H1 (cell line): Measurements from ENCODE around the gene CYP2J2. TPM values are rescaled to one million over a fixed set of nuclear protein-coding genes. Genes with fewer than 3 reads are reported as not detected.

ENCODE experiments used
- CTCF ChIA-PET: fragments of 300-600 bp; sonication (Branson Sonifier 250); formaldehyde crosslinking; loops from one replicate; lab custom pipeline; 2021; ENCODE audit not compliant: partially characterized antibody; lab: Charles Lee
- POLR2A ChIA-PET: fragments of 300-600 bp; sonication (Branson Sonifier 250); formaldehyde crosslinking; loops from one replicate; lab custom pipeline; 2021; ENCODE audit warnings: inconsistent platforms; ENCODE audit not compliant: partially characterized antibody; lab: Charles Lee
- DNase-seq, 2 experiments: peaks; one replicate each; pipeline versions ENCODE4 v3.0.0 to v3.0.0-alpha.2; 2010 to 2022; ENCODE audit warnings: low spot score in 2 of 2, low read depth in 1 of 2, mixed read lengths in 1 of 2
- FAIRE-seq: peaks from 2 replicates; lab custom pipeline; 2011; peaks lifted over from hg19 to GRCh38; lab: Jason Lieb, UNC
- H2AFZ ChIP-seq: 2 replicates; pipeline ENCODE4 v1.8.1; 2012; ENCODE audit warnings: low read length, inconsistent platforms
- H2AK5ac ChIP-seq: 2 replicates; pipeline ENCODE4 v1.6.1; 2013; ENCODE audit warnings: low read depth, low read length
- H2BK120ac ChIP-seq: replicated peaks from 2 replicates; pipeline ENCODE3; 2013; ENCODE audit warnings: low read depth, low read length, inconsistent platforms
- H2BK12ac ChIP-seq: 2 replicates; pipeline ENCODE4 v1.6.1; 2013; ENCODE audit warnings: low read depth, low read length
- H2BK15ac ChIP-seq: 2 replicates; pipeline ENCODE4 v1.6.1; 2013; ENCODE audit warnings: low read length
- H2BK20ac ChIP-seq: 2 replicates; pipeline ENCODE4 v1.6.1; 2013; ENCODE audit warnings: low read length
- H2BK5ac ChIP-seq: 2 replicates; pipeline ENCODE4 v1.6.1; 2013; ENCODE audit warnings: low read depth, low read length
- H3K14ac ChIP-seq: 2 replicates; pipeline ENCODE4 v1.6.1; 2013; ENCODE audit warnings: inconsistent platforms; ENCODE audit not compliant: insufficient read length
- H3K18ac ChIP-seq: 2 replicates; pipeline ENCODE4 v1.6.1; 2013; ENCODE audit warnings: low read length; ENCODE audit errors: extremely low read depth
- H3K23ac ChIP-seq: 2 replicates; pipeline ENCODE4 v1.6.1; 2013; ENCODE audit warnings: inconsistent platforms; ENCODE audit not compliant: insufficient read length
- H3K23me2 ChIP-seq: 2 replicates; pipeline ENCODE4 v1.6.1; 2013; ENCODE audit warnings: low read depth, low read length
- H3K27ac ChIP-seq: 2 replicates; pipeline ENCODE4 v1.6.1; 2011; ENCODE audit warnings: low read depth, low read length, inconsistent platforms
- H3K27me3 ChIP-seq, 4 experiments: replicated peaks in 1 of 4; 1 replicate in 1 of 4; 2 replicates in 3 of 4; pipeline versions ENCODE4 v1.6.1 to v1.8.1; 2011 to 2013; ENCODE audit warnings: low read length in 3 of 4, mild to moderate bottlenecking in 3 of 4, inconsistent platforms in 2 of 4, mixed read lengths in 2 of 4, moderate library complexity in 1 of 4; ENCODE audit not compliant: control insufficient read depth in 3 of 4, insufficient read depth in 3 of 4; ENCODE audit errors: extremely low read depth in 1 of 4
- H3K36me3 ChIP-seq, 4 experiments: 2 replicates each; pipeline versions ENCODE4 v1.6.1 to v1.8.1; 2011 to 2013; ENCODE audit warnings: mild to moderate bottlenecking in 4 of 4, low read length in 3 of 4, moderate library complexity in 2 of 4, control low read depth in 1 of 4, inconsistent platforms in 1 of 4; ENCODE audit not compliant: insufficient read depth in 4 of 4, control insufficient read depth in 2 of 4
- H3K4ac ChIP-seq: replicated peaks from 2 replicates; pipeline ENCODE3; 2013; ENCODE audit warnings: low read length, low read depth, mixed read lengths, inconsistent platforms; ENCODE audit not compliant: insufficient read length
- H3K4me1 ChIP-seq, 4 experiments: replicated peaks in 1 of 4; 1 replicate in 1 of 4; 2 replicates in 3 of 4; pipeline versions ENCODE4 v1.6.1 to v1.8.1; 2011 to 2013; ENCODE audit warnings: low read length in 3 of 4, inconsistent platforms in 2 of 4, mixed read lengths in 1 of 4; ENCODE audit not compliant: insufficient read depth in 4 of 4, control insufficient read depth in 3 of 4
- H3K4me2 ChIP-seq, 2 experiments: 2 replicates each; pipeline versions ENCODE4 v1.6.1 to v1.8.1; 2011 to 2013; ENCODE audit warnings: low read depth in 2 of 2, low read length in 2 of 2, control low read depth in 1 of 2, inconsistent platforms in 1 of 2, mild to moderate bottlenecking in 1 of 2; ENCODE audit not compliant: insufficient read depth in 1 of 2
- H3K4me3 ChIP-seq, 4 experiments: fragments of 200-600, 300-600 bp in 1 of 4; sonication (generic), shearing (Covaris generic), sonication (Bioruptor Twin) in 1 of 4; 2 replicates each; pipeline versions ENCODE4 v1.5.1 to v1.8.1; 2011 to 2016; ENCODE audit warnings: low read length in 4 of 4, low read depth in 3 of 4, control low read depth in 2 of 4, inconsistent platforms in 2 of 4, mild to moderate bottlenecking in 2 of 4, mixed read lengths in 1 of 4, moderate library complexity in 1 of 4; ENCODE audit not compliant: insufficient read depth in 2 of 4; ENCODE audit errors: extremely low read depth in 1 of 4
- H3K56ac ChIP-seq: replicated peaks from 2 replicates; pipeline ENCODE3; 2013; ENCODE audit warnings: low read depth, mild to moderate bottlenecking, mixed read lengths, low read length, inconsistent platforms; ENCODE audit not compliant: insufficient read length
- H3K79me1 ChIP-seq: 2 replicates; pipeline ENCODE4 v1.6.1; 2013; ENCODE audit warnings: low read depth, low read length, control low read depth
- H3K79me2 ChIP-seq, 2 experiments: 2 replicates each; pipeline versions ENCODE4 v1.6.1 to v1.8.1; 2012 to 2013; ENCODE audit warnings: low read length in 2 of 2, mild to moderate bottlenecking in 2 of 2, inconsistent platforms in 1 of 2; ENCODE audit not compliant: insufficient read depth in 2 of 2, control insufficient read depth in 1 of 2
- H3K9ac ChIP-seq, 4 experiments: replicated peaks in 1 of 4; 1 replicate in 1 of 4; 2 replicates in 3 of 4; pipeline versions ENCODE4 v1.6.1 to v1.8.1; 2011 to 2013; ENCODE audit warnings: low read depth in 3 of 4, low read length in 3 of 4, control low read depth in 2 of 4, mild to moderate bottlenecking in 2 of 4, moderate library complexity in 2 of 4, inconsistent platforms in 1 of 4; ENCODE audit errors: extremely low read depth in 1 of 4
- H3K9me3 ChIP-seq, 2 experiments: 2 replicates each; pipeline versions ENCODE4 v1.6.1 to v1.8.1; 2012 to 2013; ENCODE audit warnings: mild to moderate bottlenecking in 2 of 2, moderate library complexity in 2 of 2, control low read depth in 1 of 2, inconsistent platforms in 1 of 2, low read depth in 1 of 2, low read length in 1 of 2, mixed read lengths in 1 of 2; ENCODE audit not compliant: insufficient read depth in 2 of 2
- H4K20me1 ChIP-seq, 2 experiments: replicated peaks in 1 of 2; 2 replicates each; pipeline versions ENCODE3 to v1.8.1; 2011 to 2013; ENCODE audit warnings: inconsistent platforms in 2 of 2, low read length in 2 of 2, mild to moderate bottlenecking in 1 of 2; ENCODE audit not compliant: insufficient read depth in 2 of 2, control insufficient read depth in 1 of 2
- H4K5ac ChIP-seq: 2 replicates; pipeline ENCODE4 v1.6.1; 2013; ENCODE audit warnings: low read length, low read depth, mixed read lengths, inconsistent platforms; ENCODE audit not compliant: insufficient read length
- H4K8ac ChIP-seq: 2 replicates; pipeline ENCODE4 v1.8.0; 2013; ENCODE audit warnings: mild to moderate bottlenecking, moderate library complexity, low read length, inconsistent platforms; ENCODE audit not compliant: insufficient read depth; ENCODE audit errors: extremely low read depth
- H4K91ac ChIP-seq: replicated peaks from 2 replicates; pipeline ENCODE3; 2013; ENCODE audit warnings: low read length, mixed read lengths, inconsistent platforms; ENCODE audit not compliant: insufficient read length
- ASH2L ChIP-seq: fragments of 200-600, 300-600 bp; sonication (generic); IDR thresholded peaks from one replicate; pipeline ENCODE4 v1.7.1; 2017; ENCODE audit warnings: low read length
- BRCA1 ChIP-seq: IDR thresholded peaks from 2 replicates; pipeline ENCODE4 v1.6.1; 2012; ENCODE audit warnings: low read depth, low read length, improper control_type of control experiment
- CTBP2 ChIP-seq: IDR thresholded peaks from 2 replicates; pipeline ENCODE4 v1.7.0; 2011; ENCODE audit warnings: borderline replicate concordance, mild to moderate bottlenecking, moderate library complexity, mixed read lengths, low read length; ENCODE audit not compliant: insufficient read depth, insufficient read length
- EGR1 ChIP-seq: IDR thresholded peaks from 2 replicates; pipeline ENCODE4 v1.6.1; 2011; ENCODE audit warnings: low read depth, low read length, borderline replicate concordance
- KDM4A ChIP-seq: IDR thresholded peaks from one replicate; pipeline ENCODE4 v1.7.1; 2012; ENCODE audit warnings: low read depth, mild to moderate bottlenecking, moderate library complexity, low read length, inconsistent platforms; ENCODE audit not compliant: severe bottlenecking
- KDM5A ChIP-seq: fragments of 200-600 bp; IDR thresholded peaks from 2 replicates; pipeline ENCODE4 v1.7.1; 2012; ENCODE audit warnings: mild to moderate bottlenecking, low read length, inconsistent platforms, mixed read lengths
- NRF1 ChIP-seq: IDR thresholded peaks from 2 replicates; pipeline ENCODE4 v1.6.1; 2011; ENCODE audit warnings: mild to moderate bottlenecking, low read depth, low read length, improper control_type of control experiment
- POLR2A ChIP-seq, 2 experiments: IDR thresholded peaks; 1 replicate in 1 of 2; 2 replicates in 1 of 2; pipeline ENCODE4 v1.6.1; 2011; ENCODE audit warnings: low read depth in 2 of 2, low read length in 2 of 2, mild to moderate bottlenecking in 2 of 2; ENCODE audit errors: control extremely low read depth in 1 of 2
- POLR2AphosphoS5 ChIP-seq: IDR thresholded peaks from 2 replicates; pipeline ENCODE4 v1.6.1; 2011; ENCODE audit warnings: low read depth, low read length
- RNF2 ChIP-seq: fragments of 200-900, 300-1000 bp; sonication (generic); IDR thresholded peaks from 2 replicates; pipeline ENCODE4 v1.7.1; 2016; ENCODE audit warnings: borderline replicate concordance, low read depth, mild to moderate bottlenecking, antibody characterized with exemption, low read length; ENCODE audit not compliant: poor library complexity, severe bottlenecking; ENCODE audit errors: missing control alignments
- RXRA ChIP-seq: IDR thresholded peaks from 2 replicates; pipeline ENCODE4 v1.6.1; 2011; ENCODE audit warnings: low read depth, mild to moderate bottlenecking, low read length, moderate library complexity; ENCODE audit not compliant: insufficient read depth
- TAF1 ChIP-seq: IDR thresholded peaks from 2 replicates; pipeline ENCODE4 v1.6.1; 2011; ENCODE audit warnings: mild to moderate bottlenecking, low read depth, low read length
- TBP ChIP-seq: IDR thresholded peaks from 2 replicates; pipeline ENCODE4 v1.6.1; 2011; ENCODE audit warnings: low read depth, low read length, improper control_type of control experiment
- TEAD4 ChIP-seq: IDR thresholded peaks from 2 replicates; pipeline ENCODE4 v1.6.1; 2012; ENCODE audit warnings: low read depth, low read length, inconsistent platforms, mixed read lengths
- WGBS, 2 experiments: shearing (Covaris generic) in 1 of 2; methylation state at CpG; one replicate each; pipeline versions ENCODE4 v1.1.6 to v1.1.7; 2013 to 2015; ENCODE audit warnings: low lambda C conversion rate in 2 of 2, mixed read lengths in 2 of 2, inconsistent platforms in 1 of 2, low coverage in 1 of 2, missing lambda C conversion rate in 1 of 2; ENCODE audit not compliant: insufficient replicate concordance in 2 of 2, insufficient coverage in 1 of 2, insufficient read length in 1 of 2; ENCODE audit errors: extremely low coverage in 1 of 2, missing lambda C conversion rate in 1 of 2; 5-methylcytosine and 5-hydroxymethylcytosine counted together
- polyA plus RNA-seq, 7 experiments: library from polyadenylated mRNA; depleted of rRNA in 3 of 7; stranded (reverse) in 5 of 7; unstranded in 2 of 7; fragments of >200 nt in 5 of 7; fragments of 200-250 nt in 2 of 7; gene quantifications; 1 replicate in 5 of 7; 2 replicates in 1 of 7; 4 replicates in 1 of 7; pipeline versions ENCODE4 v1.2.1 to v1.2.3, GENCODE V29; 2011 to 2013; ENCODE audit warnings: missing spikeins in 2 of 7, mixed read lengths in 2 of 7
- total RNA-seq: library from RNA; stranded (reverse); fragmentation: NEBNext Ultra II Directional; extraction: Animal tissue kit (Norgen Biotek cat#: 25700); gene quantifications from 2 replicates; pipeline ENCODE4 v1.2.1, GENCODE V29; 2021
- TF ChIP-seq, protein P1 (sequence below): IDR thresholded peaks from 2 replicates; pipeline ENCODE4 v1.6.1; 2012; ENCODE audit warnings: inconsistent platforms

The CYP2J2 gene
- total and polyA plus RNA-seq, 2 of the 8 experiments (the other 6 are each of a cell fraction or from before 2014, with no cell fraction given) = 0.59 to 2.1 TPM

GRCh38 chr1:59936358-59936821 is 9.8 kb upstream of the CYP2J2 start:
- no peak overlapping the region for H2BK12ac ChIP-seq
- no peak overlapping the region for H3K4me3 ChIP-seq
- no peaks in the 10 kb centered on the region for H4K20me1 ChIP-seq
- H3K79me1 ChIP-seq = no peaks in the 10 kb centered on the region
- 92% methylated on average over 5 of the region's 5 CpGs; no CpG with 5 or more reads in 1 of the 2 experiments for WGBS, 2 experiments
- no peaks in the 10 kb centered on the region for H3K36me3 ChIP-seq
- H3K27me3 ChIP-seq = no peaks in the 10 kb centered on the region
- no peak overlapping the region for H2BK120ac ChIP-seq
- H4K5ac ChIP-seq = no peak overlapping the region
- H3K4me2 ChIP-seq = no peak overlapping the region
- H3K23me2 ChIP-seq = no peaks in the 10 kb centered on the region
- no peak overlapping the region for H3K23ac ChIP-seq
- no peaks in the 10 kb centered on the region for H3K4me1 ChIP-seq
- no peak overlapping the region for H2BK5ac ChIP-seq
- CTCF ChIA-PET = interaction anchor here (0.9 to 1.0 kb wide), 2 partner anchors 11 to 55 kb away, joined by 3 read pairs; no protein-coding TSS in a partner anchor
- H3K9ac ChIP-seq = no peak overlapping the region
- H4K91ac ChIP-seq = no peak overlapping the region
- no peak overlapping the region for H3K27ac ChIP-seq
- no peak overlapping the region for H3K56ac ChIP-seq
- no peak overlapping the region for H3K14ac ChIP-seq
- no peaks in the 10 kb centered on the region for H3K79me2 ChIP-seq
- H3K4ac ChIP-seq = no peak overlapping the region
- H3K9me3 ChIP-seq = no peaks in the 10 kb centered on the region
- no peak overlapping the region for H2AFZ ChIP-seq
- no peak for FAIRE-seq
- no peak for DNase-seq
- no peak overlapping the region for H2BK20ac ChIP-seq
- H2AK5ac ChIP-seq = no peak overlapping the region
- no peak overlapping the region for H3K18ac ChIP-seq
- no peak overlapping the region for H2BK15ac ChIP-seq
- POLR2A ChIA-PET = no interaction called here
- no peak overlapping the region for H4K8ac ChIP-seq
- TF ChIP-seq KDM5A = no peak
- TF ChIP-seq RXRA = no peak
- no peak for TF ChIP-seq NRF1
- TF ChIP-seq ASH2L = no peak
- TF ChIP-seq BRCA1 = no peak
- TF ChIP-seq POLR2AphosphoS5 = no peak
- TF ChIP-seq, protein P1, sequence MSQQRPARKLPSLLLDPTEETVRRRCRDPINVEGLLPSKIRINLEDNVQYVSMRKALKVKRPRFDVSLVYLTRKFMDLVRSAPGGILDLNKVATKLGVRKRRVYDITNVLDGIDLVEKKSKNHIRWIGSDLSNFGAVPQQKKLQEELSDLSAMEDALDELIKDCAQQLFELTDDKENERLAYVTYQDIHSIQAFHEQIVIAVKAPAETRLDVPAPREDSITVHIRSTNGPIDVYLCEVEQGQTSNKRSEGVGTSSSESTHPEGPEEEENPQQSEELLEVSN = no peak
- no peak for TF ChIP-seq CTBP2
- no peak for TF ChIP-seq EGR1
- TF ChIP-seq POLR2A (IDR thresholded peaks at IDR 0.05; ENCODE audit: control extremely low read depth in 1 of 2, low read depth in 2 of 2, low read length in 2 of 2) = no peak
- no peak for TF ChIP-seq RNF2
- TF ChIP-seq TBP = no peak
- TF ChIP-seq TAF1 = no peak
- TF ChIP-seq TEAD4 = no peak
- TF ChIP-seq KDM4A = no peak
